Sigmoid colon (tissue), 7 donors: ENCODE measurements around the gene CHRM1. TPM values are rescaled to one million over a fixed set of nuclear protein-coding genes. Genes with fewer than 3 reads are reported as not detected.

Experiments used
- DNase-seq: peaks from one replicate; pipeline ENCODE4 v3.0.0-alpha.2; 2019
- H3K27ac ChIP-seq, 4 donors: fragments of 200-600 bp; sonication (generic); one replicate each; pipeline ENCODE4 v1.5.1; 2016 to 2019; ENCODE audit warnings: mild to moderate bottlenecking in 1 of 4
- H3K27me3 ChIP-seq, 3 donors: fragments of 200-600 bp; sonication (generic); one replicate each; pipeline ENCODE4 v1.5.1; 2019; ENCODE audit warnings: mild to moderate bottlenecking in 1 of 3
- H3K36me3 ChIP-seq, 4 donors: fragments of 200-600 bp; sonication (generic); one replicate each; pipeline ENCODE4 v1.5.1; 2016 to 2019
- H3K4me1 ChIP-seq, 4 donors: fragments of 200-600 bp; sonication (generic); one replicate each; pipeline ENCODE4 v1.5.1; 2017 to 2019
- H3K4me3 ChIP-seq, 4 donors: fragments of 200-600 bp; sonication (generic); one replicate each; pipeline ENCODE4 v1.5.1; 2017 to 2019; ENCODE audit warnings: mild to moderate bottlenecking in 2 of 4, moderate library complexity in 1 of 4
- H3K9me3 ChIP-seq, 4 donors: fragments of 200-600 bp in 3 of 4; sonication (generic) in 3 of 4; one replicate each; pipeline versions ENCODE4 v1.5.1 to v1.6.1; 2013 to 2019
- EP300 ChIP-seq, 4 donors: sonication (generic); formaldehyde crosslinking; IDR thresholded peaks; one replicate each; pipeline ENCODE4 v1.6.1; 2017; ENCODE audit warnings: antibody characterized with exemption in 4 of 4
- POLR2A ChIP-seq, 2 donors: fragments of 450-650 bp; IDR thresholded peaks; one replicate each; pipeline ENCODE4 v1.6.1; 2016; ENCODE audit warnings: antibody characterized with exemption in 2 of 2, mild to moderate bottlenecking in 2 of 2, moderate library complexity in 2 of 2
- POLR2AphosphoS5 ChIP-seq, 4 donors: sonication (generic); formaldehyde crosslinking; IDR thresholded peaks; one replicate each; pipeline ENCODE4 v1.6.1; 2017; ENCODE audit warnings: antibody characterized with exemption in 4 of 4
- WGBS, 2 donors: extraction: QIAGEN DNeasy Blood & Tissue Kit; methylation state at CpG; one replicate each; pipeline ENCODE4 v1.1.7; 2013; 5-methylcytosine and 5-hydroxymethylcytosine counted together
- intact Hi-C: fragments of 100-400 bp; cut with DNase I; formaldehyde crosslinking; loops from one replicate; pipeline ENCODE4 v1.15.1; 2023
- polyA plus RNA-seq, 3 donors: library from polyadenylated mRNA; stranded (reverse); fragments of 200-250 nt; gene quantifications; one replicate each; pipeline ENCODE4 v1.2.3, GENCODE V29; 2013
- total RNA-seq, 4 donors: library from RNA; depleted of rRNA; stranded (reverse); fragments of >200 nt; gene quantifications; one replicate each; pipeline ENCODE4 v1.1.0, GENCODE V29; 2016
- TF ChIP-seq, protein P1 (sequence below), 4 experiments: fragments of 450-650 bp in 3 of 4; fragments of 200-600 bp in 1 of 4; IDR thresholded peaks; one replicate each; pipeline ENCODE4 v1.5.1; 2016 to 2019; ENCODE audit warnings: antibody characterized with exemption in 4 of 4, mild to moderate bottlenecking in 3 of 4, moderate library complexity in 2 of 4
- donor health status: healthy with polysubstance abuse.
- donor health status: Bipolar disorder and iron deficiency.
- donor health status: healthy.

CHRM1 gene
- total and polyA plus RNA-seq, 7 donors = 0.16 to 0.60 (median 0.41) TPM; not detected in 2

DNA sequence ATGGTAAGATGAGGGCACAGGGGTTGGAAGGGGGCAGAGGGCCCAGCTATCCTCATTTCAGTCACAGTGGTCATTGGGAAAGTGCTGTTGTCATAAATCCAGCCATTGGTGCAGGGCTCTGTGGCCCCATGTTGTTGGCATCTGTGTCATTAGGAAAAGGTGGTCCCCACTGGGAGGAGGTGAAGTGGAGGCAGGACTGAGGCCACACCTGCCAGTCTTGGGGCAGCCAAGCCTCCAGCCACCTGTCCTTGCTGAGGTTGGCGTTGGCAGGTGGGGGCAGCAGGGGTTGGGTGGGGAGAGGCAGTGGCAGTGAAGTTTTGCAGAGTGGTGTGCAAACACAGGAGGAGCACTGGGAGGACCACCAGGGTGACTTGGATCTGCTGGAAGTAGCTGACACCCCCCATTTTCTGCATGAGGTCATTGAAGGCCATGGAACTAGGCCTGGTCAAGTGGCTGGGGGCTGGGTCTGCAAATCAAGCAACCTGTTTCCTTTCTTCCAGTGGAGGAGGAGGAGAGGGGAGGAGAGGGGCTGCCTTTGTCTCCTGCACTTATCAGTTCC is 38.3 kb upstream of the CHRM1 start:
- WGBS, 2 donors = 89 to 94% methylated on average over 1 of the region's 1 CpG
- Histone ChIP-seq H3K9me3 (no peaks in the 10 kb centered on the region), H3K36me3 (no peaks in the 10 kb centered on the region), H3K27ac (peak overlapping the region in 2 of 4 donors; percentile 4 to 42), H3K27me3 (no peaks in the 10 kb centered on the region), H3K4me1 (peaks cover 0 to 16% (median 14%) of the 10 kb centered on the region in 4 donors), H3K4me3 (no peak overlapping the region)
- no peak for TF ChIP-seq EP300 (IDR thresholded peaks at IDR 0.05)
- no peak for TF ChIP-seq POLR2A (IDR thresholded peaks at IDR 0.05)
- TF ChIP-seq, protein P1, sequence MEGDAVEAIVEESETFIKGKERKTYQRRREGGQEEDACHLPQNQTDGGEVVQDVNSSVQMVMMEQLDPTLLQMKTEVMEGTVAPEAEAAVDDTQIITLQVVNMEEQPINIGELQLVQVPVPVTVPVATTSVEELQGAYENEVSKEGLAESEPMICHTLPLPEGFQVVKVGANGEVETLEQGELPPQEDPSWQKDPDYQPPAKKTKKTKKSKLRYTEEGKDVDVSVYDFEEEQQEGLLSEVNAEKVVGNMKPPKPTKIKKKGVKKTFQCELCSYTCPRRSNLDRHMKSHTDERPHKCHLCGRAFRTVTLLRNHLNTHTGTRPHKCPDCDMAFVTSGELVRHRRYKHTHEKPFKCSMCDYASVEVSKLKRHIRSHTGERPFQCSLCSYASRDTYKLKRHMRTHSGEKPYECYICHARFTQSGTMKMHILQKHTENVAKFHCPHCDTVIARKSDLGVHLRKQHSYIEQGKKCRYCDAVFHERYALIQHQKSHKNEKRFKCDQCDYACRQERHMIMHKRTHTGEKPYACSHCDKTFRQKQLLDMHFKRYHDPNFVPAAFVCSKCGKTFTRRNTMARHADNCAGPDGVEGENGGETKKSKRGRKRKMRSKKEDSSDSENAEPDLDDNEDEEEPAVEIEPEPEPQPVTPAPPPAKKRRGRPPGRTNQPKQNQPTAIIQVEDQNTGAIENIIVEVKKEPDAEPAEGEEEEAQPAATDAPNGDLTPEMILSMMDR (IDR thresholded peaks at IDR 0.05) = no peak
- no peak for TF ChIP-seq POLR2AphosphoS5 (IDR thresholded peaks at IDR 0.05)
- no peak for DNase-seq
- intact Hi-C loops = no loop called here

- Histone ChIP-seq H3K4me3 (no peak overlapping the region), H3K27ac (peak overlapping the region in 3 of 4 donors; percentile 4 to 42 (median 12)), H3K4me1 (peaks cover 0 to 16% (median 14%) of the 10 kb centered on the region in 4 donors), H3K27me3 (no peaks in the 10 kb centered on the region), H3K36me3 (no peaks in the 10 kb centered on the region), H3K9me3 (no peaks in the 10 kb centered on the region)
- intact Hi-C loops = no loop called here
- TF ChIP-seq POLR2A (IDR thresholded peaks at IDR 0.05) = no peak
- TF ChIP-seq POLR2AphosphoS5 (IDR thresholded peaks at IDR 0.05) = peak in 1 of 4 donors; percentile 26
- 30 to 33% methylated on average over 11 of the region's 11 CpGs for WGBS, 2 donors
- DNase-seq = peak; percentile 79
Measured at GRCh38 chr11:62958547-62959421, 37.6 kb upstream of the CHRM1 start.

DNA sequence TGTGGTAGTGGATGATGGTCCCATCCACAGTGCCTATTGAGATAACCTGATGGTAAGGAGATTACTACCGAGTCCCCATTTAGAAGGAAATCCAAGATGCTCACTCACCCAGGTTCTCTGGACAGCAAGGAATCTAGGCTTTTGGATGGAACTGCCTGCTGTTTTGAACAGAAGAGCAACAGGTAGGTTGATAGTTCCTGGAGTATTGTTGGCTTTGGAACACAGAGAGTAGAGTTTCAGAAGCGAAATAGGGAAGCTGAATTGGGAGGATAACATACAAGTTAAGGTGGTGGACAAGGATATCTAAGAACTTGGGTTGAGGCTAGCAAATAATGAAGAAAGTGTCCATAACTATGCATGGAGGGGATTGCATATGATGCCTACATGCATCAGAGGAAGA is 36.0 kb upstream of the CHRM1 start:
- DNase-seq = no peak
- intact Hi-C loops = no loop called here
- no peaks in the 10 kb centered on the region for H3K36me3 ChIP-seq
- 95 to 96% methylated on average over 2 of the region's 2 CpGs for whole genome bisulfite sequencing, 2 donors
- no peak for TF ChIP-seq POLR2A (IDR thresholded peaks at IDR 0.05)
- TF ChIP-seq, protein P1 (IDR thresholded peaks at IDR 0.05) = no peak
- TF ChIP-seq EP300 (IDR thresholded peaks at IDR 0.05) = no peak
- no peak for TF ChIP-seq POLR2AphosphoS5 (IDR thresholded peaks at IDR 0.05)
- H3K4me3 ChIP-seq = no peak overlapping the region
- H3K9me3 ChIP-seq = no peaks in the 10 kb centered on the region
- no peaks in the 10 kb centered on the region for H3K27me3 ChIP-seq
- no peak overlapping the region for H3K27ac ChIP-seq
- peaks cover 0 to 16% (median 14%) of the 10 kb centered on the region in 4 donors for H3K4me1 ChIP-seq

GRCh38 chr11:62954478-62954877 is 33.3 kb upstream of the CHRM1 start:
- intact Hi-C loops = no loop called here
- no peaks in the 10 kb centered on the region for H3K27me3 ChIP-seq
- peaks cover 0 to 13% (median 12%) of the 10 kb centered on the region in 4 donors for H3K4me1 ChIP-seq
- WGBS, 2 donors = 81 to 82% methylated on average over 5 of the region's 5 CpGs
- no peak overlapping the region for H3K27ac ChIP-seq
- no peak for TF ChIP-seq POLR2AphosphoS5 (IDR thresholded peaks at IDR 0.05)
- TF ChIP-seq, protein P1 (IDR thresholded peaks at IDR 0.05) = no peak
- TF ChIP-seq EP300 (IDR thresholded peaks at IDR 0.05) = no peak
- TF ChIP-seq POLR2A (IDR thresholded peaks at IDR 0.05) = no peak
- H3K9me3 ChIP-seq = no peaks in the 10 kb centered on the region
- no peak for DNase-seq
- no peaks in the 10 kb centered on the region for H3K36me3 ChIP-seq
- H3K4me3 ChIP-seq = no peak overlapping the region

- H3K4me1 ChIP-seq = peaks cover 0 to 6% (median 5%) of the 10 kb centered on the region in 4 donors
- 91 to 94% methylated on average over 4 of the region's 4 CpGs for WGBS, 2 donors
- no peak for DNase-seq
- H3K27me3 ChIP-seq = no peaks in the 10 kb centered on the region
- intact Hi-C loops = no loop called here
- H3K36me3 ChIP-seq = no peaks in the 10 kb centered on the region
- no peaks in the 10 kb centered on the region for H3K9me3 ChIP-seq
- TF ChIP-seq POLR2A (IDR thresholded peaks at IDR 0.05) (no peak), POLR2AphosphoS5 (IDR thresholded peaks at IDR 0.05) (no peak), EP300 (IDR thresholded peaks at IDR 0.05) (no peak)
- TF ChIP-seq, protein P1 (IDR thresholded peaks at IDR 0.05) = no peak
- no peak overlapping the region for H3K27ac ChIP-seq
- no peak overlapping the region for H3K4me3 ChIP-seq
Measured at GRCh38 chr11:62953811-62954210, 32.6 kb upstream of the CHRM1 start.
